ENCODE data around the gene TRAF3.
"Not testable (repeated sequence)": the region's sequence is repeated elsewhere in the genome, so short reads cannot be mapped to it uniquely, and the experiment has no call there.

Gene TRAF3

DNA sequence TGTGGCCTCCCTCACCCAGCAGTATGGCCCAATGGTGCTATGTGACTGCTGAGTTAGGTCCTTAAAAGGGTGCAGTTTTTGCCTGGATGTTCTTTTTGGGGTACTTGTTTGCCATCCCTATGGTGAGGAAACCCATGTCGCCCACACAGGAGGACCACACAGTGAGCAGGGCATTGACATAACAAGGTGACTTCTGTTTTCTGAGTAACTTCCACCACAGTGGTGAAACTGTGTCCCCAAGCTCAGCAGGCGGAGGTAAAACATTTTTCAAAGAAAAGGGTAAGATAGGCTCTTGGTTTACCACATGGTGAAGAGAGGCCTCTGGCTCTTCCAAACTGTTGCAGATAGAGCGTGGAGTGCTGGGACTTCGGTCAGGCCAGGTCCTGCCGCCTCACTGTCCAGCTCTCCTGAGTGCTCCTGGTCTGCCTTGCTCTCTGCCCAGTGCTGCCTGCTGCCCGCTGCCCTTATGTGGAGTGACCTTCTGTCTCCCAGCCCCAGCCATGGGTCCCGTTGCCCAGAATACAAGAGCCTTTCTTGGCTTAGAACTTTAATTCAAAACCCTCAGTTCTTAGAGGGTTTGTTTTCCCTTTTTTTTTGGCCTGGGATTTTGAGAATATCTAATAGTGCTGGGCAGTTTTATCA, 54.0 kb downstream of the TRAF3 start:
- no peak for DNase-seq

DNA sequence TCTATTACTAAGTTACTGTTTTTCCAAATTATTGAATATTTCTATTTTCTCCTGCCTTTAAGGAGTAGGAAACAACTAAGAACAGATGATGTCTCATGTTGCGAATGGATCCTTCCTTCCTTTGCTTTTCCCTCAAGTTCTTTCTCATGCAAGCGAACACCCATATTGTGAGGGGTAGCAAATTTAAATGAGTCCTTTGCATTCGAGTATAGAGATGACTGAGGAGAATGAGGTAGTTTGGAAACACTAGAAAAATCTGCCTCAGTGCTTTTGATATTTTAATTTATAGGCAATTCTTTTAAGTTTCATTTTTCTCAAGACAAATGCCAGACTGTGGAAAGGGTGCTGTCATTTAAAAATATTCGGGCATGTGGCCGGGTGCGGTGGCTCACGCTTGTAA, 56.1 kb downstream of the TRAF3 start:
- DNase-seq, result no peak

DNA sequence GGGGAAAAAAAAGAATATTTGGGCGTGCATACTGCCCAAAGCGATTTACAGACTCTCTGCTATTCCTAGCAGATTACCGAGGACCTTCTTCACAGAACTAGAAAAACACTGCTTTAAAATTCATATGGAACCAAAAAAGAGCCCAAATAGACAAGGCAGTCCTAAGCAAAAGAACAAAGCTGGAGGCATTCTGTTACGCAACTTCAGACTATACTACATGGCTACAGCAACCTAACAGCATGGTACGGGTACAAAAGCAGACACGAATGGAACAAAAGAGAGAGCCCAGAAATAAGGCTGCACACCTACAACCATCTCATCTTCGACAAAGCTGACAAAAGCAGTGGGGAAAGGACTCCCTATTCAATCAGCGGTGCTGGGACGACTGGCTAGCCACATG, 56.7 kb downstream of the TRAF3 start:
- no peak for DNase-seq

DNA sequence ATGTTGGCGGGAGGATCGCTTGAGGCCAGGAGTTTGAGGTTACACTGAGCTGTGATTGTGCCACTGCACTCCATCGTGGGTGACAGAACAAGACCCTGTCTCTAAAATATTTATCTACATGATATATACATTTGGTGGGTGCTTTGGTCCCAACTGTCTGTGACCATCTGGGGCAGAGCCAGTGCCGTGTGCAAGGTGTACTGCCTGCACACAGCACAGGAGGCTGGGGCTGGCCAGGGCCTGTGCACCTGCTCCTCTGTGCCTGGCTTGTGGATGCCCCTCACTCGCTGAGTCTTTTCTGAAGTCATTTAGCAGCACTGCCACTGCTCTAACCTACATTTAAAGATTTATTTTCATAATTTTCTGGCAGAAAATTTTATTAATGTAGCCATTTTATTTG, 58.7 kb downstream of the TRAF3 start:
- no peak for DNase-seq

DNA sequence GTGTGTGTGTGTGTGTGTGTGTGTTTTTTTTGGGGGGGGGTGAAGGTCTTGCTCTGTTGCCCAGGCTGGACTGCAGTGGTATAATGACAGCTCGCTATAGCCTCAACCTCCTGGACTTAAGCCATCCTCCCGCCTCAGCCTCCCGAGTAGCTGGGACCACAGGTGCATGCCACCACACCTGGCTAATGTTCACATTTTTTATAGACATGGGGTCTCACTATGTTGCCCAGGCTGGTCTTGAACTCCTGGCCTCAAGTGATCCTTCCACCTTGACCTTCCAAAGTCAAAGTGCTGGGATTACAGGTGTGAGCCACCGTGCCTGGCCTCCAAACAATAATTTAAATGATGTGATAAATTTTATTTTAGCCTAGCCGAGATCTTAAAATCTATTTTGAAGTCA, 59.9 kb downstream of the TRAF3 start:
- not testable (repeated sequence) for DNase-seq

DNA sequence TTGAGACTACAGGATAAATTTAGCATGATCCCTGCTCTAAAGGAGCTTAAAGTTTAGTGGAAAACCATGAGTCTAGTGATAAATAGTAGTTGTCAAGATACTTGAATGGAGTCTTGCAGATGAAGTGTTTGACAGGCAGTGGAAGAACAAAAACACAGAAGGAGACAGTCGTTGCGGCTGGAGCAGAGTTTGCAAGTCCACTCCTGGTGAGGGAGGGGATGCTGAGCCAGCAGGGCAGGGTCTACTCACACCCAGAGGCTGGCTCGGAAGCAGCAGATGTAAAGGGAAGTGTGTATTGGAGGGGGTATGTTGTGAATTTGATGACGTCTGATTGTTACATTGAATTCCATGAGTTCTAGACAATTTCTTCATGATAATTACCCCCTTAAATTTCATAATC, 61.3 kb downstream of the TRAF3 start:
- no peak for DNase-seq

DNA sequence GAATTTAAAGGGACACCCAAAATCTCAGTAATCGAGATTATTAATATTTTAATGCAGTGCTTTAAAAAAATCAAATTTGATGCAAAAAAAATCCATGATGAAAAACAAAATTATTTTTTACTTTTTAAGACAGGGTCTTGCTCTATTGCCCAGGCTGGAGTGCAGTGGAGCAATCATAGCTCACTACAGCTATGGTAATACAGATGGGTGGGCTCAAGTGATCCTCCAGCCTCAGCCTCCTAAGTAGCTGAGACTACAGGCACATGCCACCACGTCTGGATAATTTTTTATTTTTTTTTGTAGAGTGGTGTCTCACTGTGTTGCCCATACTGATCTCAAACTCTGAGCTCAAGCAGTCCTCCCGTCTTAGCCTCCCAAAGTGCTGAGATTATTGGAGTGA, 62.9 kb downstream of the TRAF3 start:
- DNase-seq, result no peak

DNA sequence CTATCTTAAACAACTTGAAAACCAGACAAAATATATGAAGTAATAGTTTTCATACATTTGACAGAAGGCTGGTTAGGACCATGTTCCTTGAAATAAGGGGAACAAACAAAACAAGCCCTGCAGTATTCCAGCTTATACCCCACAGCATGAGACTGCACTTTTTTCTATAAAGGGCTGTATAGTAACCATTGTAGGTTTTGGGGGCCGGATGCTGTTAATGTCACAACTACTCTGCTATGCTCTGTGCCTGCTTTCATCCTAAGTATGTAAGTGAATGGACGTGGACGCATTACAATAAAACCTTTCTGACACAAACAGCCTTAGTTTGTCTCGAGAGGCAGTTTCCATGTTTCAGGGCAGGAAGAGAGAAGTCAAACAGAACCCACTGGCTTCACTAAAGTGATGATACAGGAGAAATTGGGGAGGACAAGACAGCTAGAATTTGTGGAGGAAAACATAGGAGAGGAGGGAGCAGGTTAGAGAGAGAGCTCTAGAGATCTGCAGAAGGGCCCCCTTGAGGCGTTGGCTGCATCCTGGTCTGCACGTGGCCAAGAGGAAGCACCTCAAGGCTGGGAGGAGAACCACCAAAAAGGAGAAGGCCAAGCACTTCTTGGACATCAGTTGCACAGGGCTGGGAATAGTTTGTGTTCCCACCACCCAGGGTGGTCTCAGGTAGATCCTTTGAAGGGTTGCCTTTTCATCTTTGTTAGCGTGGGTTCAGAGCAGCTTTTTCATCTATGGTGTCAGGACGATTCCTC, 63.7 kb downstream of the TRAF3 start:
- DNase-seq, result no peak

DNA sequence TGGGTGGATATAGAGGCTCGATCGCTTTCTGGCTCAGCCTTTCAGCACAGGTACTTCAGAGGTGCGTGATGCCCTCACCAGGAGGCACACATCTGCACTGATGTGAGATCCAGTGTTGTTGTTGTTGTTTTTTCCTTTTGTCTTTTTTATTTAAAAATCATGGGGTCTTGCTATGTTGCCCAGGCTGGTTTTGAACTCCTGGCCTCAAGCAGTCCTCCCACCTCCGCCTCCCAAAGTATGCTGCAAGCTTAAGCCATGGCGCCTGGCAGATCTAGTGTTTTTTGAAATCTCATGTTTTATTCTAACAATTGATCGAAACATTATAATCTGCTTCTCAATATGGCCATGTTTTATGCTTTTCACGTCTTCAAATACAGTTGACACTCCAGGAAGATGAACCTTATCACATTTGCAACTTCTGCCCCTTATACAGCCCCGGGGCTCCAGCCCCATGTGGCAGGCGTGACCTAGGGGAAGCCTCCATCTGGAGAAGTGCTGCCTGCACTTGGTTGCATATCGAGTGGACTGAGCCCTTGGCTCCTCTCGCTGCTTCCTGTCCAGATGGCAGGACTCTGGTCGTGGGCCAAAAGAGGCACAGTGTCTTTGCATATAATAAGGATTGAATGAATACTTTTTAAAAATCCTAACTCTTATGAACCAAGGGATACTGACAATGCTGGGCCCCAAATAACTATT, 71.7 kb downstream of the TRAF3 start:
- DNase-seq, result no peak

DNA sequence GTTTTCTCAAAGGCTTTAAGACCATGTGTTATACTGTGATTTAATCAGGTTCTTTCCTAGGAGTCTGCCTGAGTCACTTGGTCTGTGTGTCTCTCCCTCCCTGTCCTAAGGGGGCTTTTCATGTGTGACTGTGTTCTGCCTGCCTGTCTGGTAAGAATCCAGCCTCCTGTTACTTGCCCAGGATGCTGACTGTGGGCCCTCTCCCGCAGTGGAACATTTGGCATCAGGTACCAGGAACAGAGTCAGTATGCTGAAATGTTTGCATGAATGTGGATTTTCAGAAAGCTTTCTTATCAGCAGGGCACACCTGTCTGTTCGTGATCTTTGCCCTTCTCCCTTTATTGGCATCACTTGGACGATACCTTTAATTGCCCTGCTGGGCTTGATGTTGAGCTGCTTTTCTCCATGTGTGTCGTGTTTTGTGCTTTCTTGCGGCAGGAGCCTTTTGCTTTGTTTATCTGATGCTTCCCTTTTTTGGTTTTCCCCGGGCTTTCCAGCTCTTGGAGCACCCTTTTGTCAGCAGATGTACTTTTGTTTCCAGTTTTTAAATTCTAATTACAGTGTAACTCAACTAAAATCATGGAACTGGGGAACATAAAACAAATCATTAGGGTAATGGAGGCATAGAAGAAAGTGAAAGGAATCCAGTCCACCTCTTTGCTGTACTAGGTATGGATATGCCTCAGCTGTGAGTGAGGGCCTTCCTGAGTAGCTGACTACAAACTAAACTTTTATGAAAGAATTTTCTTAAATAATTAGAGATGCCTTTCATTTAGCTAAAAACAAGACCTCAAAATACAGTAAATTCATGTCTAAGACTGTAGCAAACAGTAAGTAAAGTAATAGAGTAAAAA, 72.5 kb downstream of the TRAF3 start:
- no peak for DNase-seq

DNA sequence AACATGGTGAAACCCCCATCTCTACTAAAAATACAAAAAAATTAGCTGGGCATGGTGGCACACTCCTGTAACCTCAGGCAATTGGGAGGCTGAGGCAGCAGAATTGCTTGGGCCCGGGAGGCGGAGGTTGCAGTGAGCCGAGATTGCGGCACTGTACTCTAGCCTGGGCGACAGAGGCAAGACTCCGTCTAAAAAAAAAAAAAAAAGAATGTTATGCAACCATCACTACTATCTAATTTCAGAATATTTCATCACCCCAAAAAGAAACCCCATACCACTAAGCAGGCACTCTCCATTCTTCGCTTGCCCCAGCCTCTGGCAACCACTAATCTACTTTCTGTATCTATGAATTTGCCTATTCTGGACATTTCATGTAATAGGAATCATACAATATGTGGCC, 76.4 kb downstream of the TRAF3 start:
- DNase-seq, result no peak

DNA sequence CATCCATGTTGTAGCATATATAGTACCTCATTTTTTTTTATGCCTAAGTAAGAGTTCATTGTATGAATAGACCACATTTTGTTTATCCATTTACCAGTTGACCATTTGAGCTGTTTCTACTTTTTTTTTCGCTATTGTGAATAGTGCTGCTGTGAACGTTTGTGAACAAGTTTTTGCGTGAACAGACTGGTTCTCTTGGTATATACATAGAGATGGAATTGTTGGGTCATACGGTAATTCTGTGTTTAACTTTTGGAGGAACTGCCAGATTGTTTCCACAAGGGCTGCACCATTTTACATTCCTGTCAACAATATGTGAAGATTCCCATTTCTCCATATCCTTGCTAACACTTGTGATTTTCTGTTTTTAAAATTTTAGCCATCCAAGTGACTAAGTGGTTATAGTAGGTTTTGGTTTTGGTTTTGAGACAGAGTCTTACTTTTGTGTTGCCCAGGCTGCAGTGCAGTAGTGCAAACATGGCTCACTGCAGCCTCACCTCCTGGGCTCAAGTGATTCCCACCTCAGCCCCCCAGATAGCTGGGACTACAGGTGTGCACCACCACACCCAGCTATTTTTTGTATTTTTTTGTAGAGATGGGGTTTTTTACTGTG, 76.9 kb downstream of the TRAF3 start:
- no peak for DNase-seq

DNA sequence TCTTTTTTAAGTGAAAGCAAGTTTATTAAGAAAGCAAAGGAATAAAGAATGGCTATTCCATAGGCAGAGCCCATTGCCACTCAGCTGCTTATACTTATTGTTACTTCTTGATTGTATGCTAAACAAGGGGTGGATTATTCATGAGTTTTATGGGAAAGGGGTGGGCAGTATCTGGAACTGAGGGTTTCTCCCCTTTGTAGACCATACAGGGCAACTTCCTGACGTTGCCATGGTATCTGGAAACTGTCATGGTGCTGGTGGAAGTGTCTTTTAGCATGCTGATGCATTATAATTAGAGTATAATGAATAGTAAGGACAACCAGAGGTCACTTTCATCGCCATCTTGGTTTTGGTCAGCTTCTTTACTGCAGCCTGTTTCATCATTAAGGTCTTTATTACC, 78.9 kb downstream of the TRAF3 start:
- no peak for DNase-seq

DNA sequence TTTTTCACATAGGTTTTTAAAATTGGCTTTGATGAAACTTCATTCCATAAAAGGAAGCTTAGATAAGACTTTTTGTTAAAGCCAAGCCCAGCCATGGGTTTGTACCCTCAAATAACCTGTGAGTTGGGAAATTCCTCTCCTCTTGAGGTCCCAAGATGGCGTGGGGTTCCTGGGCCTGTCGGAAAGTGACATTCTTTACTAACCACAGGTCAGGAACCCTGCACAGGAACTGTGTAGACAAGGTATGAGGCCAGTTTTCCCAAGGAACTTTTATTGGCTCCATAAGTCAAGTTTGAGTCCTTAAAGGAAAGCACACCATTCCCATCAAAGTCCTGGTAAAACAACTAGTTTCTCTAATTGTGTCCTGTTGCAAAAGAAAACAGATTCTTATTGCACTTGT, 80.2 kb downstream of the TRAF3 start:
- no peak for DNase-seq

DNA sequence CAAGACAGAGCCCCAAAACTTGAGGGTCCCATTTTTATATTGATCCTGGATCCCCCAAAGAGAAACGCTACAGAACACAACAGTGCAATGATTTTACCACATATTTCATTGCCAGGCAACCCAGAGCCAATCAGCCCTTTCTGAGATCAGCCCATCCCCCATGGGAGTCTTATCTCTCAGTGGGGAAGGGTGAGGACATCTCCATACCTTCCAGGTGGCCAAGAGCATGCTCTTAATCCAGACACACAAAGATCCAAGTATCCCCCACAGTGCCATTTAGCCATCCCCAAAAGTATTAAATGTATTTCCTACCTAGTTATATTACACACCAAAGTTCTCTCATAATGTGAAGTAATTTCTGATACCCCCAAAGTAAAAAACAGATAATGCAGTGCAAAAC, 82.7 kb downstream of the TRAF3 start:
- no peak for DNase-seq

DNA sequence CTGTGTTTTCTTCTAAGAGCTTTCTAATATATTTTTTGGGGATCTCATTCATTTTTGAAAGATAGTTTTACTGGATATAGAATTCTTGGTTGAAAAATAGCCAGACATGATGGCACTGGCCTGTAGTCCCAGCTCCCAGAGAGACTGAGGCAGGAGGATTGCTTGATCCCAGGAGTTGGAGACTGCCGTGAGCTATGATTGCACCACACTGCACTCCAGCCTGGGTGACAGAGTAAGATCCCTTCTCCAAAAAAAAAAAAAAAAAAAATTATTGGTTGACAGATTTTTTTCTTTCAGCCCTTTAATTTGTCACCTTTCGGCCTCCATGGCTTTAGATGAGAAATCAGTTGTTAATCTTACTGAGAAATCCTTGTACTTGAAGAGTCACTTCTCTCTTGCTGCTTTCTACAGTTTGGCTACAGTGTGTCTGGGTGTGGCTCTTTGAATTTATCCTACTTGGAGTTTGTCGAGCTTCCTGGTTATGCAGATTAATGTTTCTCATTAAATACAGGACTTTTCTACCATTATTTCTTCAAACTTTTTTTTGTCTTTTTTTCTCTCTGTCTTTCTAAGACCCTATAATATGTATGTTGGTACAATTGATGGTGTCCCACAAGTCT, 85.0 kb downstream of the TRAF3 start:
- DNase-seq, result no peak

DNA sequence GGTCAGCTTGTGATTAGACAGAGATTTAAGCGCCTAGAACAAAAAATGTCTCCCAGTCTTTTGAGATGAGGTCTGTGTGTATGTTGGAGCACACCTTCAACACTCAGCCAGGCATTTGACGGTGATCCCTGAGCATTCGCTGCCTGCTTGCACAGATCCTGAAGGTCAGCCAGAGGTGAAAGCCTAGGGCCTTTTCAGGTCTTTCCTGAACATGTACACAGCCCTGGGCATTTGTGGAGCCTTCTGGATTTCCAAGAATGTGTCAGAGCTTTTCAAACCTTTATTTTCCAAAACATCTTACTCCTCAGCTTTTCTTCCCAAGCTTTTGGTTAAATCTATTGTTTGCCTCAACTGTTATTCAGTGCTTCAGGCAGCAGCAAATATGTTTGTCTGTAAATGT, 86.1 kb downstream of the TRAF3 start:
- DNase-seq, result no peak

DNA sequence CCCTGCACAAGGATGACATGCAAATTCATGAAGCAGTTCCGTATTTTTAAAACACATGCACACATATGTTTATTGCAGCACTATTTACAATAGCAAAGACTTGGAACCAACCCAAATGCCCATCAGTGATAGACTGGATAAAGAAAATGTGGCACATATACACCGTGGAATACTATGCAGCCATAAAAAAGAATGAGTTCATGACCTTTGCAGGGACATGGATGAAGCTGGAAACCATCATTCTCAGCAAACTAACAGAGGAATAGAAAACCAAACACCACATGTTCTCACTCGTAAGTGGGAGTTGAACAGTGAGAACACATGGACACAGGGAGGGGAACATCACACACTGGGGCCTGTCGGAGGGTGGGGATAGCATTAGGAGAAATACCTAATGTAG, 88.7 kb downstream of the TRAF3 start:
- not testable (repeated sequence) for DNase-seq

DNA sequence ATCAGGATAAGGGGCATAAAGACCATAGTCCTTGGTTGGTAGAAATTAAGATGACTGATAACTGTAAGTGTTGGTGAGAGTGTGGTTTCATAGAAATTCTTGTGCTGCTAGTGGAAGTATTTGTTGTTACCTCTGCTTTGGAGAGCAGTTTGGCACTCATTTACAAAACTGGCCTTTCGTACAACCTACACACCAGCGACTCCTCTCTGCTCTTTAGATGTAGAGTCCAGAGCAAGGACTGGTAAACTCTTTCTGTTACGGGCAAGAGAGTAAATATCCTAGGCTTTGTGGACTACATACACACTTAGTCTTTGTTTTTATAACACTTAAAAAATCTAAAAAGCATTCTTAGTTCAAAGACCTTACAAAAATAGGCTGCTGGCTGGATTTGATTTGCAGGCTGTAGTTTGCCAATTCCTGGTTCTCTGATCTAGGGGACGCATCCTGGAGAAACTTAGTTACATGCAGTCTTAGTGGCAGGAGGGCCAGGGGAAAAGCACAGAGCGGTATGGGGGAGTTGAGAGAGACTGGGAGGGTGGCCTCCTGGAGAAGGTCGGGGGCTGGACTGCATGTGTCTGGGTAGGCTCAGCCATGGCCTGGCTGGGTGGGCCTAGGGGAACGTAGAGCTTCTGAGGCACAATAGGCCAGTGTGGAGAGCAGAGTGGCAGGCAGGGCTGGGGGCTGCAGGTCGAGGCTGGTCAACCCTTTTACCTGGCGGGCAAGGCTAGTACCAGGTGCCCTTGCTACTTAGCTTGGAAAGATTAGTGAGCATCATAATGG, 89.9 kb downstream of the TRAF3 start:
- DNase-seq, result no peak

DNA sequence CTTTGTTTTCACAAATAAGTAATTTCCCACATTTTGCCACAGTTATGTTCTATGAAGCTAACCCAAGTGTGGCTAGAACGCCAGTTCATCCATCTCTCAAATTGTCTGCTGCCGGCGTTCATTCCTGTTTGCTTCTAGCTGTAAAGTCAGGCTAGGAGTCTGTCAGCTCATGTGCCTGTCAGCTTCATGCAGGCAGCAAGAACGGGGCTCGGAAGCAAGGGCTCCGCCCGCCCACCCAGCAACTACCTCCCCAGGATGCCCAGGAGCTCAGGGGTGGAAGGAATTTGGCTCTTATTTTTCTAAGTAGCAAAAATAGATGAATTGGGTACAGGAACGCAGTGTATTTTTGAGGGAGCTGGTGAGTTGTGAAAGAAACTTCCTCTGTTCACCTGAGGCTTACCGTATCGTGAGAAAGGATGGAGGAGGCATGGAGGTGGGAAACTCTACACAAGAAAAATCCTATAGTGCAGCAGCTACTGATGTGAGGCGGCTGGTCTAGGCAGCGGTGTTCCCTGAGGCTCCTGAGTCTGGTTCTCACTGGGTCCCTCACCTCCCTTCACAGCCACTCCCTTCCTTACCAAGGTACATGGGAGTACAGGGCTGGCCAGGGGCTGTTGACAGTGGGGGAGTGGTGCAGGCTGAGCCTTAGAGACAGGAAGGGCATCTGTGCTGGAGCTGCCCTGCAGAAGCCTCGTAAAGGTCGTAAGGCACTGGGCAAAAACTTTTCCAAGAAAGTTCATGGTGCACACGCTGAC, 90.8 kb downstream of the TRAF3 start:
- no peak for DNase-seq

All from activated naive CD4-positive, alpha-beta T cell treated with anti-CD3 and anti-CD28 coated beads, Interleukin-2, amount 50 U/mL, for 16 hours (primary cell).